HepG2 (cell line): ENCODE data around the gene SULT2A1. TPM values are rescaled to one million over a fixed set of nuclear protein-coding genes. Genes with fewer than 3 reads are reported as not detected.

Experiments
- AKAP8 ChIP-seq: sonication (generic); formaldehyde crosslinking; IDR thresholded peaks from 2 replicates; pipeline ENCODE4 v1.5.1; 2020; ENCODE audit warnings: mild to moderate bottlenecking, missing genetic modification reagents
- ATF7-NPFF ChIP-seq: sonication (generic); formaldehyde crosslinking; IDR thresholded peaks from 2 replicates; pipeline ENCODE4 v1.8.1; 2023; ENCODE audit warnings: mild to moderate bottlenecking, low read depth, missing genetic modification reagents, moderate library complexity
- BRCA1 ChIP-seq: sonication (generic); formaldehyde crosslinking; IDR thresholded peaks from 2 replicates; pipeline ENCODE4 v1.4.0; 2020; ENCODE audit warnings: missing genetic modification reagents
- CHD2 ChIP-seq: IDR thresholded peaks from 2 replicates; pipeline ENCODE4 v1.6.1; 2011; ENCODE audit warnings: low read depth, low read length, improper control_type of control experiment
- FOXK1 ChIP-seq: sonication (generic); formaldehyde crosslinking; IDR thresholded peaks from 2 replicates; pipeline ENCODE4 v1.4.0; 2020; ENCODE audit warnings: low read depth, missing genetic modification reagents, borderline replicate concordance
- KIAA2018 ChIP-seq: sonication (generic); formaldehyde crosslinking; IDR thresholded peaks from 2 replicates; pipeline ENCODE4 v1.5.0; 2020; ENCODE audit warnings: mild to moderate bottlenecking, missing genetic modification reagents, borderline replicate concordance
- KLF6 ChIP-seq: IDR thresholded peaks from 2 replicates; pipeline ENCODE4 v1.8.0; 2016; ENCODE audit warnings: missing biosample characterization, missing genetic modification reagents
- MBNL3 ChIP-seq: fragments of 250-450 bp; sonication (Bioruptor Pico); conservative IDR thresholded peaks from 2 replicates; pipeline ENCODE4 v1.8.0; 2022; ENCODE audit warnings: mild to moderate bottlenecking, inconsistent platforms
- MTF1 ChIP-seq: sonication (generic); formaldehyde crosslinking; IDR thresholded peaks from 2 replicates; pipeline ENCODE4 v1.5.0; 2020; ENCODE audit warnings: missing genetic modification reagents
- ZFAT ChIP-seq: sonication (generic); formaldehyde crosslinking; conservative IDR thresholded peaks from 2 replicates; pipeline ENCODE4 v1.8.1; 2023; ENCODE audit warnings: missing genetic modification reagents, inconsistent platforms
- ZFP36L2 ChIP-seq: sonication (generic); formaldehyde crosslinking; IDR thresholded peaks from 2 replicates; pipeline ENCODE4 v1.4.0; 2020; ENCODE audit warnings: missing genetic modification reagents
- ZNF260 ChIP-seq: sonication (generic); formaldehyde crosslinking; IDR thresholded peaks from 2 replicates; pipeline ENCODE4 v1.4.0; 2020; ENCODE audit warnings: missing genetic modification reagents, low read depth, mild to moderate bottlenecking, borderline replicate concordance
- ZNF512 ChIP-seq: sonication (generic); formaldehyde crosslinking; IDR thresholded peaks from 2 replicates; pipeline ENCODE4 v1.4.0; 2020; ENCODE audit warnings: mild to moderate bottlenecking, missing genetic modification reagents
- ZNF580 ChIP-seq: IDR thresholded peaks from 2 replicates; pipeline ENCODE4 v1.6.1; 2016; ENCODE audit warnings: low read depth, borderline replicate concordance
- ZNF83 ChIP-seq: sonication (generic); formaldehyde crosslinking; IDR thresholded peaks from 2 replicates; pipeline ENCODE4 v1.4.0; 2020; ENCODE audit warnings: missing genetic modification reagents, mild to moderate bottlenecking, borderline replicate concordance
- polyA plus RNA-seq, 8 experiments: library from polyadenylated mRNA; depleted of rRNA in 3 of 8; stranded (reverse) in 7 of 8; unstranded in 1 of 8; fragments of >200 nt; fragmentation: Illumina TruSeq in 4 of 8; extraction: Trizol in 4 of 8; gene quantifications; 2 replicates each; pipeline versions ENCODE4 v1.2.1 to v1.2.3, GENCODE V29; 2011 to 2016; ENCODE audit warnings: low read depth in 4 of 8, missing spikeins in 1 of 8, mixed read lengths in 1 of 8; ENCODE audit not compliant: insufficient read depth in 1 of 8
- total RNA-seq, 5 experiments: library from RNA; depleted of rRNA; stranded (reverse); fragments of >200 nt; fragmentation: Illumina TruSeq; extraction: Trizol; gene quantifications; 2 replicates each; pipeline ENCODE4 v1.2.3, GENCODE V29; 2016; ENCODE audit warnings: low read depth in 1 of 5

SULT2A1 gene
- total and polyA plus RNA-seq, 2 of the 13 experiments (the other 11 are each of a cell fraction or from before 2014, with no cell fraction given) = 137 to 193 TPM

GRCh38 chr19:47886010-47886559 lies at the start of gene SULT2A1 (continued):
- TF ChIP-seq FOXK1 (CRISPR knock-in tag) (peak; percentile 59; the same call in 1 of the 2 replicates), ZNF260 (CRISPR knock-in tag) (no peak), ZNF512 (CRISPR knock-in tag) (no peak), MTF1 (CRISPR knock-in tag) (no peak), BRCA1 (no peak), ATF7-NPFF (CRISPR knock-in tag) (0 out of 2 replicates have a peak, but pooled peaks have one; percentile 28), KIAA2018 (CRISPR knock-in tag) (no peak), MBNL3 (CRISPR knock-in tag) (no peak), ZFAT (no peak), ZFP36L2 (CRISPR knock-in tag) (no peak), CHD2 (no peak), ZNF580 (CRISPR knock-in tag) (peak; percentile 73; the same call in 1 of the 2 replicates), AKAP8 (CRISPR knock-in tag) (no peak; the same call in 1 of the 2 replicates), KLF6 (CRISPR knock-in tag) (no peak), ZNF83 (CRISPR knock-in tag) (no peak)
